Measurements from ENCODE around the gene S100A9.
"Not testable (repeated sequence)": the region's sequence is repeated elsewhere in the genome, so short reads cannot be mapped to it uniquely, and the experiment has no call there.

GRCh38 chr1:153316013-153316412 lies 41.6 kb upstream of the S100A9 start:
- TF ChIP-seq, protein P1, sequence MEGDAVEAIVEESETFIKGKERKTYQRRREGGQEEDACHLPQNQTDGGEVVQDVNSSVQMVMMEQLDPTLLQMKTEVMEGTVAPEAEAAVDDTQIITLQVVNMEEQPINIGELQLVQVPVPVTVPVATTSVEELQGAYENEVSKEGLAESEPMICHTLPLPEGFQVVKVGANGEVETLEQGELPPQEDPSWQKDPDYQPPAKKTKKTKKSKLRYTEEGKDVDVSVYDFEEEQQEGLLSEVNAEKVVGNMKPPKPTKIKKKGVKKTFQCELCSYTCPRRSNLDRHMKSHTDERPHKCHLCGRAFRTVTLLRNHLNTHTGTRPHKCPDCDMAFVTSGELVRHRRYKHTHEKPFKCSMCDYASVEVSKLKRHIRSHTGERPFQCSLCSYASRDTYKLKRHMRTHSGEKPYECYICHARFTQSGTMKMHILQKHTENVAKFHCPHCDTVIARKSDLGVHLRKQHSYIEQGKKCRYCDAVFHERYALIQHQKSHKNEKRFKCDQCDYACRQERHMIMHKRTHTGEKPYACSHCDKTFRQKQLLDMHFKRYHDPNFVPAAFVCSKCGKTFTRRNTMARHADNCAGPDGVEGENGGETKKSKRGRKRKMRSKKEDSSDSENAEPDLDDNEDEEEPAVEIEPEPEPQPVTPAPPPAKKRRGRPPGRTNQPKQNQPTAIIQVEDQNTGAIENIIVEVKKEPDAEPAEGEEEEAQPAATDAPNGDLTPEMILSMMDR (tag by site-specific recombination; IDR thresholded peaks at IDR 0.05), result not testable (repeated sequence)
- TF ChIP-seq ZBTB1 (tag by site-specific recombination; IDR thresholded peaks at IDR 0.05), result not testable (repeated sequence)
